OCI-LY7 (cell line): Measurements from ENCODE around the gene PHLDA3.

Experiments
- EZH2phosphoT487 ChIP-seq: fragments of 200-600 bp; sonication (generic); IDR thresholded peaks from 2 replicates; pipeline ENCODE4 v1.6.1; 2018; ENCODE audit warnings: low read depth, borderline replicate concordance, mild to moderate bottlenecking, mixed run types, antibody characterized with exemption, low read length, moderate library complexity, mixed read lengths
- TF ChIP-seq, protein P1 (sequence below): fragments of 200-600 bp; sonication (generic); conservative IDR thresholded peaks from 2 replicates; pipeline ENCODE4 v1.5.1; 2014; ENCODE audit warnings: mild to moderate bottlenecking, antibody characterized with exemption, low read length, moderate library complexity, mixed read lengths

DNA sequence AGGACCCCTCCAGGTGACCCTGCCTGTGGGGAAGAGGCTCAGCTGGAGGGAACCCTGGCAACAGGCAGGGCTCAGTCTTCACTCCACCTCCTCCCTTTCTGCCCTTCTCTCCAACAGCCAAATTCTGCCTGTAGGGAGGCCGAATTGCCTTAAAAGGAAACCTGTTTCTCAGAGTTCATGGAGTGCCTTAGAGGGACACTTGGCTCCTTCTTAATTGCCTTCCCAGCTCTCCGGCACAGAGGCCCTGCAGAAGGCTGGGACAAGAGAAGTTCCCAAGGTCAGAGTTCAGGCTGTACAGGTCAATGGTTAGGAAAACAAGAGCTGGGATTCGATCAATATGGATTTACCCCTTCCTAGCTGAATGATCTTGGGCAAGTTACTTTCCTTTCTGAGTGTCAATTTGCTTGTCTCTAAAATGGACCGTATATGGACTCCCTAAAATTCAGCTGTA is 31.7 kb upstream of the PHLDA3 start:
- TF ChIP-seq, protein P1, sequence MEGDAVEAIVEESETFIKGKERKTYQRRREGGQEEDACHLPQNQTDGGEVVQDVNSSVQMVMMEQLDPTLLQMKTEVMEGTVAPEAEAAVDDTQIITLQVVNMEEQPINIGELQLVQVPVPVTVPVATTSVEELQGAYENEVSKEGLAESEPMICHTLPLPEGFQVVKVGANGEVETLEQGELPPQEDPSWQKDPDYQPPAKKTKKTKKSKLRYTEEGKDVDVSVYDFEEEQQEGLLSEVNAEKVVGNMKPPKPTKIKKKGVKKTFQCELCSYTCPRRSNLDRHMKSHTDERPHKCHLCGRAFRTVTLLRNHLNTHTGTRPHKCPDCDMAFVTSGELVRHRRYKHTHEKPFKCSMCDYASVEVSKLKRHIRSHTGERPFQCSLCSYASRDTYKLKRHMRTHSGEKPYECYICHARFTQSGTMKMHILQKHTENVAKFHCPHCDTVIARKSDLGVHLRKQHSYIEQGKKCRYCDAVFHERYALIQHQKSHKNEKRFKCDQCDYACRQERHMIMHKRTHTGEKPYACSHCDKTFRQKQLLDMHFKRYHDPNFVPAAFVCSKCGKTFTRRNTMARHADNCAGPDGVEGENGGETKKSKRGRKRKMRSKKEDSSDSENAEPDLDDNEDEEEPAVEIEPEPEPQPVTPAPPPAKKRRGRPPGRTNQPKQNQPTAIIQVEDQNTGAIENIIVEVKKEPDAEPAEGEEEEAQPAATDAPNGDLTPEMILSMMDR = no peak
- TF ChIP-seq EZH2phosphoT487 = no peak
